Neural cell (in vitro differentiated cells): ENCODE data around the gene WDR35.

Source experiments
- EZH2 ChIP-seq: fragments of 200-600, 300-800 bp; shearing (Covaris generic), sonication (generic); IDR thresholded peaks from 2 replicates; pipeline ENCODE4 v1.6.1; 2014; ENCODE audit warnings: antibody characterized with exemption, low read length, borderline replicate concordance, mild to moderate bottlenecking; ENCODE audit not compliant: insufficient read depth, poor library complexity, severe bottlenecking
- POLR2AphosphoS5 ChIP-seq: IDR thresholded peaks from 2 replicates; pipeline ENCODE4 v1.6.1; 2012

DNA sequence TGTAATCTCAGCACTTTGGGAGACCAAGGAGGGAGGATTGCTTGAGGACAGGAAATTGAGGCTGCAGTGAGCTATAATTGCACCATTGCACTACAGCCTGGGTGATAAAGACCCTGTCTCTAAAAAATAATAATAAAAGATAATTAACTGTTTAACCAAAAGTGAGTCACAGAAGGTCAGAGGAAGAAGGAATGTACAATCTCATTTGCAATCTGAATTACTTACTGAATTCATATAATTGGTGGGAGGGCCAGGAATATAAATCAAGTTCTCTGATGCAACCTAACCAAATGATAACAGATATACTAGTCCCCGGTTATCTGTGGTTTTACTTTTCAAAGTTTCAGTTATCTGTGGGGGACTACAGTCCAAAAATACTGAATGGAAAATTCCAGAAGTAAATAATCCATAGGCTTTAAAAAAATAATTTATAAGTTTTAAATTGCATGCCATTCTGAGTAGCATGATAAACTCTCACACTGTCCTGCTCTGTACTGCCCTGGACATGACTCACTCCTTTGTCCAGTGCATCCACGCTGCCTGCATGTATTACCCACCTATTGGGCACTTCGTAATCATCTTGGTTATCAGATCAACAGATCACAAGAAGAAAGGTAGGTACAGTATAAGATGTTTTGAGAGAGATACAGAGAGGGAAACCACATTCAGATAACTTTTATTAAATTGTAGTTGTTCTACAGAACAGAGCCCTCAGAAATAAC, 35.3 kb upstream of the WDR35 start:
- TF ChIP-seq EZH2 = no peak
- no peak for TF ChIP-seq POLR2AphosphoS5
